Brain pericyte (primary cell): Measurements from ENCODE around the gene CTDSPL.
"Not testable (repeated sequence)": the region's sequence is repeated elsewhere in the genome, so short reads cannot be mapped to it uniquely, and the experiment has no call there.

Source experiments
- DNase-seq: peaks from one replicate; pipeline ENCODE4 v3.0.0-alpha.2; 2012; ENCODE audit warnings: low read depth, low spot score

The CTDSPL gene

DNA sequence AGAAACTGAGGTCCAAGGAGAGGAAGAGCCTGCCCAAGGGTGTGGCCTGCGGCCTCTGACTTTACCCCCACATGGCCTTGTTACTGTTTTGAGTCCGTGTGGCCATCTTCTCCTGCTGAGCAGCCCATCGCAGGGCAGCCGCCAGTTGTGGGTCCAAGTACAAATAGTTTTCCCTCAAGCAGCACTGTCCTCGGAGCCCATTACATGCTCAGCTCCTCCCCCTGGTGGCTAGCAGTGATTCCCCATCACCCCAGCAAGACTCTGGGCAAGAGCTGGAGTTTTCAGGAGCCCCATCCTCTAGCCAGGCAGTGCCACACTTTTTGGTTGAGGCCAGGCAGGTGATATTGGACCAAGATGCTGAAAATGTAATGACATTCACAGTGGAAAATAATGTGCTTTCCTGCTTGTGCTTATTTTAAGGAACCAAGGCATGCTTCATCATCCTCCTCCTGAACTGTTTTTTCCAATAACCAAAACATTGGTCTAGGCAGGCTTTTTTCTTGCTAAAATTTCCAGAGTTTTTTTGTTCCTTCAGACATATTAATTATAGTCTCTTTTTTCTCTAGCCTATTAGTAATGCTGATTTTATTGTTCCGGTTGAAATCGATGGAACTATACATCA lies 105.7 kb downstream of the CTDSPL start:
- DNase-seq: no peak

GRCh38 chr3:37968199-37968598 lies 106.5 kb downstream of the CTDSPL start:
- DNase-seq: no peak

DNA sequence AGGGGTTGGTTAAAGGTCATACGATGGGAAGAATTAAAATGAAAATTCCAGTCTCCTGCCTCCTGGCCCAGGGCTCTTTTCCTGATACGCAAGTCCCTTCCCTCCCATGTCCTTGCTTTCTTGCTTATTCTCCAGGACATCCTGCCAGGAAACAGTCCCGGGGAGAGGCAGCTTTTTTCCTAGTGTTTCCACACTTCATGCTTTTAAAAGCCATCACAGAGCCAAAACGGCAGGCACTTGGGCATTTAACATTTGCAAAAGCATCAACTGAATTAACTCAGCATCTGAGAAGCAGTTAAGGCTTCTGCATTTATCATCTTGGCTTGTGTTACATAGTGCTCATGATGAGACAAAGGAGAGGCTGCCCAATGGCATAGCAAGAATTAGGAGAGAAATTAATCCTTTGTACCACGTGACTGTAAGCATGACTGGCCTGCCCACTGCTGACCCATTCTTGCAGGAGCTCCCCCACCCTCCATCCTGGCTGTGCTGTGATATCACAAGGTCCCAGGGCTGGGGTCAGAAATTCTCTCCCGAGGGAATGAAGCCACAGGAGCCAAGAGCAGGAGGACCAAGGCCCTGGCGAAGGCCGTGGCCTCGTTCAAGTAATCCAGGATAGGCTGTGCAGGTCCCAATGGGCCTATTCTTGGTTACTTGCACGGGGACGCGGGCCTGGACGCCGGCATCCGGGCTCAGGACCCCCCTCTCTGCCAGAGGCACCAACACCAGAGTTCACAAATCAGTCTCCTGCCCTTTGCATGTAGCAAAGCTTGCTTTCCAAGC lies 107.3 kb downstream of the CTDSPL start:
- DNase-seq: no peak

DNA sequence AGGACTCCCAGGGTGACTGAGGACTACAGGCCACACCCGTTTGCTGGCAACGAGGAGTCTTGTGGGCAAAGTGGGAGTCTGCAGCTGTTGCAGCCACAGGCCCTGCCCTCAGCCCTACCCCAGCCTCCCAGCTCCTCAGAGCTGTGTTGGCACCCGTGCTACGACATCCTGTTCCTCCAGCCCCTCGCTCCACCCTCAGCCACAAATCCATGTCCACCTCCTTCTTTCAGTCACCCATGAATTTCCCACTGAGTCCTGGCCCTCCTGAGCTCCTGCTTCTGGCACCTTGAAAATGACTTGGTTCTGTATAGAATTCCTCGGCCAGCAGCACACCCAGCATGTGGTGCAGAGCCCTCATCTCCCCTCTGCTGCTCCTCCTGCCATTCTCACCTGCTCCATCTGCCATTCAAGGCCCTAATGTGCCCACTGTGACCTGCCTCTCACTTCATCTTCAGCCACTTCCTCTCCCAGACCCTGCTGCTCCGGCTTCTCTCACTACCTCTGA lies 108.0 kb downstream of the CTDSPL start:
- no peak for DNase-seq

DNA sequence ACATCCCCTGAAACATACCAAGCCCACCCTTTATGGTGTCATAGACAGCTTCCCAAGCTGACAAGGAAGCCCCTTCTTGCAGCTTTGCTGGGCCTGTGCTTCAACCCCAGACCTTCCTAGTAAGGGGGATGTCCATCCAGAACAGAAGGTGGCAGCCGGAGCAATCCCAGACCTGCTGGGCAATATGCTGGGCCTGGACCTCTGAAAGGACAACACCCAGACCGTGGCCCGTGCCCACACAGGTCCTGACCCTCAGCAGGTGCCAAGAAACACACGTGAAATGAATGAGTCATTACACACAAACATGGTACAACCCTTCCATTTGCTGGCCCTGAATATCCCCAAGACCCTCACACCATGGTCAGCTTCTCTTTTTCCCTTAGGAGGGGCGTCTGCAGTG lies 109.1 kb downstream of the CTDSPL start:
- no peak for DNase-seq

GRCh38 chr3:37971467-37971866 lies 109.8 kb downstream of the CTDSPL start:
- no peak for DNase-seq

DNA sequence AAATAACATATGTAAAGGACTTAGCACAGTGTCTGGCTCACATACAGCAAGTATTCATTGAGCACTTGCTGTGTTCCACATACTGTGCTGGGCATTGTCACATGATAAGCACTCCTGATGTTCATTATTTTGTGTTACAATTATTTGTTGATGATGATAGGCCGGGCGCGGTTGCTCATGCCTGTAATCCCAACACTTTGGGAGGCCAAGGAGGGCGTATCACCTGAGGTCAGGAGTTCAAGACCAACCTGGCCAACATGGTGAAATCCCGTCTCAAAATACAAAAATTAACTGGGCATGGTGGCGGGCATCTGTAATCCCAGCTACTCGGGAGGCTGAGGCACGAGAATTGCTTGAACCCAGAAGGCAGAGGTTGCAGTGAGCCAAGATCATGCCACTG lies 110.4 kb downstream of the CTDSPL start:
- not testable (repeated sequence) for DNase-seq

GRCh38 chr3:37973246-37974054 lies 111.8 kb downstream of the CTDSPL start:
- DNase-seq: no peak

DNA sequence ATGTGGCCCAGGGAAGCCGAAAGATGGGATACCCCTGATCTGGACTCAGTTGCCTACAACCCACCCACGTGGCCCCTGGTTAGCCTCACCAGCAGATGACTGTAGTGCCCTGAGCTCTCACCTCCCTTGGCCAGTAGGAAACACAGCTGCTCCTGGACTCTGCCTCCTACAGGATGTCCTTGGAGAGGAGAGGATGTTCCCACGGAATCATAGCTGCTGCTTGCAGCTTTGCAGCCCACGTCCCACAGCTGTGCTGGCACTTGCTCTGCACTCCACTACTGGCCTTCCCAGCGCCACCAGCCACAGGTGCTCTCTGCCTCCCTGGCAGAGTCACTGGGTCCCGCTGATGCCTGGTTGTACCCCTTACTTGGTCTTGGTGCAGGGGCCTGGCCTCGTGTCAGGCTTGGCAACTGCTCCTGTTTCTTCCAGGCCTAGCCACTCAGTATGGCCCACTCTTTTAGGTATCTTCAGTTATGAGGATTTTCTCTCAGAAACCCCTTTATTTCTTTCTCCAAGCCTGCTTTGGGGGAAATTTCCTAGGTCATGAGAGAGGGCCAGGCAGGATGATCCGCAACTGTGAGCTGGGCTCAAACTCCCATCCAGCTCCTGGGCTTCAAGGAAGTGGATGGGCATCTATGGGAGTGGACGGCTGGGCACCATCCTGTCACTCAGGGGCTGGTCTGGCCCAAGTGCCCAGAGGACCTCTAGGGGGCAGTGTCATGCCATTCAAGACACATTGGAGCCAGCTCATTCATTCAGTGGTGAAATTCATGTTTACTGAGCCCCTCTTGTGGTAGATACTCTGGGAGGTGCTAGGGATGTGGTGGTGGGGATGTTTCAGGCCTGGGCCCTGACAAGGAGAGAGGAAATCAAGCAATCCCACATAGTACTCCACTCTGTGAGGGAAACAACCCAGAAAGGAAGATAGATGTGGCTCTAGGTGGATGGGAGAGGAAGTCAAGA lies 112.7 kb downstream of the CTDSPL start:
- no peak for DNase-seq

GRCh38 chr3:37979541-37980461 lies 118.1 kb downstream of the CTDSPL start:
- no peak for DNase-seq

DNA sequence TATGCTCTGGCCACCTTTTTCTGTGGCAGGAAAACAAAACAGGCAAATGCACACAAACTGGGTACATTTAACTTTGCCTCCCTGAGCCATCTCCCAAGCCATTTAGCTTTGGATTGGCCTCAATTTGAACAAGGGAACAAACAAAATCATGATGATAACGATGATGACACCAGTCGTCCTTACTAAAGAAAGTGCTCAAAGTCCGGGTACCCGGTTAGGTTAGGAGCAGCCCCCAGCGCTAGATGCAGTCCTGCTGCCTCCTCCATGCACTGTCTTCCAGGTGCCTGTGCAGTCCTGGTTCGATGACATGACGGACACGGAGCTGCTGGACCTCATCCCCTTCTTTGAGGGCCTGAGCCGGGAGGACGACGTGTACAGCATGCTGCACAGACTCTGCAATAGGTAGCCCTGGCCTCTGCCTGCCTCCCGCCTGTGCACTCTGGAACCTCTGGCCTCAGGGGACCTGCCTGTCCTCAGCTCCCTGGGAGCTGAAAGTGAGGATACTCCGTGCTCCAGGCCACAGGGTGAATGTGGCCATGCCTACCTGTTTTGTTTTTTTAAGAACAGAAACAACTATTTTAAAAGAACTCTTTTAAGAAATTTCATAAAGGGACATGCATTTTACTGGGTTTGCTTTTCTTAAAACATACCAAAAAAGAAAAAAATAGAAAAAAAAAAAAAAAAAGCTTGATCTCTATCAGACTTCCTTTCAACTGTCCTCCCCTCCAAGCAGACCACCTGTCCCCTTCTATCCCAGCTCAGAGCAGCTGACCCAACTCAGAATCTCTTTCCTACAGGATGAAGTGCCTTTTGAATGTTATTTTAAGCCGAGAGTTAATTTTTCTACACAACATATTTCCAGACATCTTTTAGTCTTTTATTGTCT lies 119.0 kb downstream of the CTDSPL start:
- DNase-seq: no peak

DNA sequence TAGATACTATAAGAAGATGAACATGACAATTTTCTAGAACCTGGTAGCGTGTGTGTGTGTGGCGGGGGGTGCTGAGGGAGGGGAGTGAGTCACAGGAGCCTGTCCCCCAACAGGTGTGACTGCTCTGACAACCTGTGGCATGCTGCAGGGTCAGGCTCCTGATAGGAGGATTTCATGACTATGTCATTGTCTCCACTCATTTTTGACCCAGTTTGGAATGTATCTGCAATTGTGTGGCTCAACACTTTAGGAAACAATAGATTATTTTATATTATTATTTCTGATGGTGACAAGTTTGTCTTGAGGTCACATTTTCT lies 119.6 kb downstream of the CTDSPL start:
- no peak for DNase-seq

DNA sequence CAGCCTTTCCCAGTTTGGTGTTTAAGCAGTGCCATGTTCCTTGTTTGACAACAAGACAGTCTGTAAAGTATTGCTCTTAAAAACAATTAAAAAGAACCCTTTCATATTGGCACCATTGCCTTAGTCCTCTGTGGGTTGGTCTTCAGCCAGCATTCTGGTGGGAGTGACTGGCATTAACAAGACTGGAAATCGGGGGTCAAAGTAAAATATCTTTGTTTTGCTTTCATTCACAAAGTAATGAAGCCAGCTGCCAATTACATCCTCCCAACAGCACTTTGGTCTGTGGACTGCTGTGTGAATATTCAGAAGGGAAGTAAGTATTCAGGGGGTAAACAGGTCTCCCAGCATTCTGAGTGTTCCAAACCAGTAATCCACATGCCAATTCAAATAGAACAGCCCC lies 120.7 kb downstream of the CTDSPL start:
- DNase-seq: no peak

DNA sequence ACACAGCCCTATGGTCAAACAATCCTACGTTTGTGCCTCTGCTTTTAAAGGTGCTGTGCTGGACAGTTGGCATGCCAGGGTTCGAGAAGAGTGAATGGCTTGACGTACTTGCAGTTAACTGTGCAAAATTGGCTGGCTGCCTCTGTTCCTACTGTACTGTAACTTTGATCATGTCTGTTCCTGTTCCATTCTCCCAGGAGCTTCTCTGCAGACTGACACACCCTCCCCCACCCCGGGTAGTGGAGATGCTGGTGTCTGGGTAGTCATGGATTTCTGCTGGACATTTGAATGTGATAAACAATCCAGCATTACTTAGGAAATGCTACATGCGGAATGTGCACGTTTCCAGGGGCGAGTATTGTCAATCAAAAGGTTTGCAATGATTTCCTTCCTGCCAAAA lies 122.4 kb downstream of the CTDSPL start:
- DNase-seq: no peak

DNA sequence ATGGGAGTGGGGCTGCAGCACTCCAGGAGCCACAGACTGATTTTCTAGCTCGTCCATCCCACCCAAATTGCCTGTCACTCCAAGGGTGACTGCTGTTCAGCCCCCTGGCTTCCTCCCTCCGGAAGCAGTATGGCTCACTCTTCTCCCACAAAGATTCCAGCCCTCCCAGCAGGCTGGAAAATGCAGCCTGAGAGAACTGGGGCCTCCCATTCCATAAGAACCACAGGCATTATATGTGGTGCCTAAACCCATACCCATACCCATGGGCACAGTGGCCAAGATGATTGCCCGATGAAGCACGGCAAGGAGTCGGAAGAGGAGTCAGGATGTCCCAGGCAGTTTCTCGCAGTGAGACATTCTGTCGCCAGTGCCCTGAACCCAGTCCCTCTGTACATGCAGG lies 122.9 kb downstream of the CTDSPL start:
- DNase-seq: no peak

DNA sequence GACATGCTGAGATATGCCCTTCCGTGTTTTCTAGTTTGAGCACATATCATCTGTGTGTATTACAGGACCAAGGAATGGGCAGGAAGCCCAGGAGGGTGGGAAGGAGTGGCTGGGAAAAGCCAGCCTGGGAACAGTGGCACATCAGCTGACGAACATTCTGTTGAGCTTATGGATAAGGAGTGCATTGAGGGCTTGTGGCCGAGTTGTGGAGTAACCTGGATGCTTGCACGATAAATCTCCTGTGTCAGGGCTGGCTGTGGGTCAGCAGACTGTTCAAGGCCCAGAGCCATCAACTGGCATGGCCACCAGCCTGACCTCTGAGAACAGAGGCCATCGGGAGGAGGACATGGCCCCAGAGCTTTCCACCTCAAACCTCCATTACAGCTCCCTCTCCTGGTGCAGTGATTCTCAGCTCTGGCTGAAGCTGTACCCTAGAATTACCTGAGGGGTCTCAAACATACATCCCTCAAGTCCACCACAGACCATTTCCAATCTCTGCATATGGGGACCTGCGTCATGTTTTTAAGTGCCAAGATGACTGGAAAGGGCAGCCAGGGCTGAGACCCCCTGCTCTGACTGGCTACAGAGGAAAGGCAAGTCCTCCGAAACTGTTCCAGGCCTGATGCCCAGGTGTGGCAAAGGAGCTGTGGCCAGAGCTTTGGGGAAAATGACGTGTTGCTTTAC lies 124.1 kb downstream of the CTDSPL start:
- DNase-seq: no peak

DNA sequence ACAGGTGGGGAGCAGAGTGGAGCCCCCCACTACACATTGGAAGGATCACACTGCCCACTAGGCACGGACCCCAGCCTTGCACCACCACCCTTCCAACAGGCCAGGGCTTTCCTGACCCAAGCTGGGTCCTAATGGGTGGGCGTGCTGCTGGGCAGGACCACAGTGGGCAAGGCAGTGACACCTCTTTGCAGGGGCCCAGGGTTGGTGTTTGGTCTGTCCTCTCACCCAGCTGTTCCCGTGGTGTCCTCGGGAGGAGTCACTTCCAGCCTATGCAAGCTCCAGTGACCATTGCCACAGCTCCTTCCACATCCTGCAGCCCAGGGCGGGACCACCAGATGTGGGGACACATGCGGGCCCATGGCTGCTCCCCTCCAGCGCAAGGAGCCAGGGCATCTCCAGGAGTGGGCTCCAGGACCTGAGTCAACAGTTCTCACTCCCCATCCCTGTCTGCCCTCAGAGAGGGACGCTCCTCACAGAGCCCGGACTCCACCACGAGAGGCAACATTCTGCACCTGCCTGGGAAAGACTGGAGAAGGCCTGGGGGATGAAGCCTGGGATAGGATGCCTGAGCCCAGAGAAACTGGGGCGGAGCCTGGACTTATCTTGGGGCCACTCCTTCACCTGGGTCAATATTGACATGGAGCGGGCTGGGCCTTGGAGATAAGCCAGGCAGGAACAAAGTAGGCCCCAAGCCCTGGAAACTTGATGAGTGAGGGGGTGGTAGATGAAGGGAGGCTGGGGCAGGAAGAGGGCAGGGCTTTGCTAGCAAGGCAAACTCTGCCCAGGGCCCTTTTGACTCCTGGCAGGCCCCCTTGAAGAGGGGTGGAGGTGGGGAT lies 125.0 kb downstream of the CTDSPL start:
- no peak for DNase-seq

GRCh38 chr3:37987315-37987697 lies 125.6 kb downstream of the CTDSPL start:
- DNase-seq: no peak
